ENCODE results near the gene KRT28.

The KRT28 gene

GRCh38 chr17:40806131-40806530 lies 6.4 kb upstream of the KRT28 start:
- WGBS, 2 experiments (ENCODE audit: insufficient coverage in 2 of 2), result 82 to 83% methylated on average over 1 to 2 of the region's 3 CpGs

GRCh38 chr17:40803617-40804082 lies 3.9 kb upstream of the KRT28 start:
- Histone ChIP-seq H3K4me3 (ENCODE audit: extremely low read depth, insufficient read depth, low read length, poor library complexity, severe bottlenecking) (no peak overlapping the region), H3K27ac (ENCODE audit: low read depth, low read length, severe bottlenecking) (no peak overlapping the region), H3K4me1 (ENCODE audit: control insufficient read depth, insufficient read depth, low read length, poor library complexity, severe bottlenecking) (no peaks in the 10 kb centered on the region), H3K36me3 (ENCODE audit: control insufficient read depth, insufficient read depth, low read length) (no peaks in the 10 kb centered on the region), H3K9me3 (ENCODE audit: control insufficient read depth, low read length) (no peaks in the 10 kb centered on the region)
- WGBS, 2 experiments (ENCODE audit: insufficient coverage in 2 of 2), result 21 to 22% methylated on average over 6 to 8 of the region's 13 CpGs

More at GRCh38 chr17:40806131-40806530, 6.4 kb upstream of the KRT28 start:
- no peaks in the 10 kb centered on the region for H3K36me3 ChIP-seq (ENCODE audit: control insufficient read depth, insufficient read depth, low read length)
- H3K4me1 ChIP-seq (ENCODE audit: control insufficient read depth, insufficient read depth, low read length, poor library complexity, severe bottlenecking), result peaks cover 5% of the 10 kb centered on the region
- no peak overlapping the region for H3K27ac ChIP-seq (ENCODE audit: low read depth, low read length, severe bottlenecking)
- no peaks in the 10 kb centered on the region for H3K9me3 ChIP-seq (ENCODE audit: control insufficient read depth, low read length)
- no peak overlapping the region for H3K4me3 ChIP-seq (ENCODE audit: extremely low read depth, insufficient read depth, low read length, poor library complexity, severe bottlenecking)

GRCh38 chr17:40801157-40801556 lies 1.4 kb upstream of the KRT28 start:
- 78% methylated on average over 2 of the region's 2 CpGs for WGBS, 2 experiments (ENCODE audit: insufficient coverage in 2 of 2)
- Histone ChIP-seq H3K4me1 (ENCODE audit: control insufficient read depth, insufficient read depth, low read length, poor library complexity, severe bottlenecking) (no peaks in the 10 kb centered on the region), H3K27ac (ENCODE audit: low read depth, low read length, severe bottlenecking) (no peak overlapping the region), H3K4me3 (ENCODE audit: extremely low read depth, insufficient read depth, low read length, poor library complexity, severe bottlenecking) (no peak overlapping the region), H3K36me3 (ENCODE audit: control insufficient read depth, insufficient read depth, low read length) (no peaks in the 10 kb centered on the region), H3K9me3 (ENCODE audit: control insufficient read depth, low read length) (no peaks in the 10 kb centered on the region)

GRCh38 chr17:40800381-40800780 lies 622 bp upstream of the KRT28 start:
- Histone ChIP-seq H3K4me1 (ENCODE audit: control insufficient read depth, insufficient read depth, low read length, poor library complexity, severe bottlenecking) (no peaks in the 10 kb centered on the region), H3K27ac (ENCODE audit: low read depth, low read length, severe bottlenecking) (no peak overlapping the region), H3K36me3 (ENCODE audit: control insufficient read depth, insufficient read depth, low read length) (no peaks in the 10 kb centered on the region), H3K4me3 (ENCODE audit: extremely low read depth, insufficient read depth, low read length, poor library complexity, severe bottlenecking) (no peak overlapping the region), H3K9me3 (ENCODE audit: control insufficient read depth, low read length) (no peaks in the 10 kb centered on the region)
- WGBS, 2 experiments (ENCODE audit: insufficient coverage in 2 of 2), result 81 to 92% methylated on average over 1 of the region's 1 CpG

GRCh38 chr17:40796846-40797245 lies 2.9 kb downstream of the KRT28 start:
- Histone ChIP-seq H3K27ac (ENCODE audit: low read depth, low read length, severe bottlenecking) (no peak overlapping the region), H3K4me3 (ENCODE audit: extremely low read depth, insufficient read depth, low read length, poor library complexity, severe bottlenecking) (no peak overlapping the region), H3K4me1 (ENCODE audit: control insufficient read depth, insufficient read depth, low read length, poor library complexity, severe bottlenecking) (no peaks in the 10 kb centered on the region), H3K36me3 (ENCODE audit: control insufficient read depth, insufficient read depth, low read length) (no peaks in the 10 kb centered on the region), H3K9me3 (ENCODE audit: control insufficient read depth, low read length) (no peaks in the 10 kb centered on the region)
- WGBS, 2 experiments (ENCODE audit: insufficient coverage in 2 of 2), result 89 to 94% methylated on average over 21 to 24 of the region's 27 CpGs

- 79 to 90% methylated on average over 6 to 7 of the region's 10 CpGs for WGBS, 2 experiments (ENCODE audit: insufficient coverage in 2 of 2)
- H3K4me1 ChIP-seq (ENCODE audit: control insufficient read depth, insufficient read depth, low read length, poor library complexity, severe bottlenecking), result no peaks in the 10 kb centered on the region
- H3K27ac ChIP-seq (ENCODE audit: low read depth, low read length, severe bottlenecking), result no peak overlapping the region
- H3K4me3 ChIP-seq (ENCODE audit: extremely low read depth, insufficient read depth, low read length, poor library complexity, severe bottlenecking), result no peak overlapping the region
- H3K36me3 ChIP-seq (ENCODE audit: control insufficient read depth, insufficient read depth, low read length), result no peaks in the 10 kb centered on the region
- H3K9me3 ChIP-seq (ENCODE audit: control insufficient read depth, low read length), result no peaks in the 10 kb centered on the region
These were observed 4.6 kb downstream of the KRT28 start for GRCh38 chr17:40795019-40795667.

GRCh38 chr17:40794466-40794865 lies 5.3 kb downstream of the KRT28 start:
- H3K36me3 ChIP-seq (ENCODE audit: control insufficient read depth, insufficient read depth, low read length), result no peaks in the 10 kb centered on the region
- no peak overlapping the region for H3K27ac ChIP-seq (ENCODE audit: low read depth, low read length, severe bottlenecking)
- H3K4me3 ChIP-seq (ENCODE audit: extremely low read depth, insufficient read depth, low read length, poor library complexity, severe bottlenecking), result no peak overlapping the region
- whole genome bisulfite sequencing, 2 experiments (ENCODE audit: insufficient coverage in 2 of 2), result 100% methylated on average over 1 of the region's 2 CpGs; no CpG with 5 or more reads in 1 of the 2 experiments
- H3K9me3 ChIP-seq (ENCODE audit: control insufficient read depth, low read length), result no peaks in the 10 kb centered on the region
- H3K4me1 ChIP-seq (ENCODE audit: control insufficient read depth, insufficient read depth, low read length, poor library complexity, severe bottlenecking), result no peaks in the 10 kb centered on the region

GRCh38 chr17:40793832-40794231 lies 5.9 kb downstream of the KRT28 start:
- no peaks in the 10 kb centered on the region for H3K4me1 ChIP-seq (ENCODE audit: control insufficient read depth, insufficient read depth, low read length, poor library complexity, severe bottlenecking)
- WGBS, 2 experiments (ENCODE audit: insufficient coverage in 2 of 2), result 75 to 86% methylated on average over 9 to 10 of the region's 10 CpGs
- H3K27ac ChIP-seq (ENCODE audit: low read depth, low read length, severe bottlenecking), result no peak overlapping the region
- H3K9me3 ChIP-seq (ENCODE audit: control insufficient read depth, low read length), result no peaks in the 10 kb centered on the region
- H3K36me3 ChIP-seq (ENCODE audit: control insufficient read depth, insufficient read depth, low read length), result no peaks in the 10 kb centered on the region
- H3K4me3 ChIP-seq (ENCODE audit: extremely low read depth, insufficient read depth, low read length, poor library complexity, severe bottlenecking), result no peak overlapping the region

GRCh38 chr17:40791787-40792436 lies 7.8 kb downstream of the KRT28 start:
- WGBS, 2 experiments (ENCODE audit: insufficient coverage in 2 of 2), result 7 to 47% methylated on average over 3 of the region's 6 CpGs
- H3K4me3 ChIP-seq (ENCODE audit: extremely low read depth, insufficient read depth, low read length, poor library complexity, severe bottlenecking), result no peak overlapping the region
- H3K27ac ChIP-seq (ENCODE audit: low read depth, low read length, severe bottlenecking), result no peak overlapping the region
- no peaks in the 10 kb centered on the region for H3K4me1 ChIP-seq (ENCODE audit: control insufficient read depth, insufficient read depth, low read length, poor library complexity, severe bottlenecking)
- H3K9me3 ChIP-seq (ENCODE audit: control insufficient read depth, low read length), result no peaks in the 10 kb centered on the region
- H3K36me3 ChIP-seq (ENCODE audit: control insufficient read depth, insufficient read depth, low read length), result no peaks in the 10 kb centered on the region

GRCh38 chr17:40791111-40791510 lies 8.6 kb downstream of the KRT28 start:
- no peak overlapping the region for H3K4me3 ChIP-seq (ENCODE audit: extremely low read depth, insufficient read depth, low read length, poor library complexity, severe bottlenecking)
- no peaks in the 10 kb centered on the region for H3K9me3 ChIP-seq (ENCODE audit: control insufficient read depth, low read length)
- H3K36me3 ChIP-seq (ENCODE audit: control insufficient read depth, insufficient read depth, low read length), result no peaks in the 10 kb centered on the region
- 94 to 100% methylated on average over 1 of the region's 1 CpG for WGBS, 2 experiments (ENCODE audit: insufficient coverage in 2 of 2)
- H3K4me1 ChIP-seq (ENCODE audit: control insufficient read depth, insufficient read depth, low read length, poor library complexity, severe bottlenecking), result no peaks in the 10 kb centered on the region
- no peak overlapping the region for H3K27ac ChIP-seq (ENCODE audit: low read depth, low read length, severe bottlenecking)

GRCh38 chr17:40782450-40782849 lies 17.3 kb downstream of the KRT28 start, which contains the start of gene KRT27:
Gene KRT27, minus strand, starts transcription at chr17:40782550. Its CDS starts 57 bp downstream, at chr17:40782493.
- Histone ChIP-seq H3K4me1 (ENCODE audit: control insufficient read depth, insufficient read depth, low read length, poor library complexity, severe bottlenecking) (no peaks in the 10 kb centered on the region), H3K36me3 (ENCODE audit: control insufficient read depth, insufficient read depth, low read length) (no peaks in the 10 kb centered on the region), H3K4me3 (ENCODE audit: extremely low read depth, insufficient read depth, low read length, poor library complexity, severe bottlenecking) (no peak within 1 kb of the TSS), H3K27ac (ENCODE audit: low read depth, low read length, severe bottlenecking) (no peak within 1 kb of the TSS), H3K9me3 (ENCODE audit: control insufficient read depth, low read length) (no peaks in the 10 kb centered on the region)
- 90% methylated on average over 2 of the region's 4 CpGs; no CpG with 5 or more reads in 1 of the 2 experiments for WGBS, 2 experiments (ENCODE audit: insufficient coverage in 2 of 2)
